ENCODE measurements around the gene MAP4K2.

- TF ChIP-seq POLR2A (IDR thresholded peaks at IDR 0.05) (no peak), CTCF (IDR thresholded peaks at IDR 0.05) (no peak)
Observed at GRCh38 chr11:64839887-64840782, 37.1 kb upstream of the MAP4K2 start.
